HepG2 (cell line): Measurements from ENCODE around the gene RABGAP1L. TPM values are rescaled to one million over a fixed set of nuclear protein-coding genes. Genes with fewer than 3 reads are reported as not detected.

Source experiments
- ASH2L ChIP-seq: fragments of 300-600, 200-600 bp; sonication (generic); IDR thresholded peaks from 2 replicates; pipeline ENCODE4 v1.7.0; 2017; ENCODE audit warnings: low read depth, mild to moderate bottlenecking, moderate library complexity, mixed read lengths, low read length; ENCODE audit not compliant: insufficient read length
- BRD4 ChIP-seq: sonication (generic); formaldehyde crosslinking; IDR thresholded peaks from 2 replicates; pipeline ENCODE4 v1.4.0; 2020; ENCODE audit warnings: missing genetic modification reagents
- CBX2 ChIP-seq, 2 experiments: fragments of 200-600 bp in 1 of 2; sonication (generic); formaldehyde crosslinking in 1 of 2; IDR thresholded peaks; 2 replicates each; pipeline versions ENCODE4 v1.7.0 to v1.8.1; 2018 to 2022; ENCODE audit warnings: low read depth in 2 of 2, low read length in 1 of 2, mild to moderate bottlenecking in 1 of 2, missing genetic modification reagents in 1 of 2
- CENPT ChIP-seq: sonication (generic); formaldehyde crosslinking; IDR thresholded peaks from 2 replicates; pipeline ENCODE4 v1.8.0; 2022; ENCODE audit warnings: low read depth, mild to moderate bottlenecking, moderate library complexity, missing genetic modification reagents
- GPN1 ChIP-seq: sonication (generic); formaldehyde crosslinking; IDR thresholded peaks from 2 replicates; pipeline ENCODE4 v1.5.1; 2020; ENCODE audit warnings: missing genetic modification reagents, borderline replicate concordance
- HNF4G ChIP-seq, 2 experiments: sonication (generic) in 1 of 2; formaldehyde crosslinking in 1 of 2; IDR thresholded peaks; 2 replicates each; pipeline versions ENCODE4 v1.4.0 to v1.6.1; 2011 to 2020; ENCODE audit warnings: borderline replicate concordance in 2 of 2, low read depth in 2 of 2, mild to moderate bottlenecking in 2 of 2, low read length in 1 of 2, missing genetic modification reagents in 1 of 2, moderate library complexity in 1 of 2
- HOXD1 ChIP-seq: sonication (generic); formaldehyde crosslinking; IDR thresholded peaks from 2 replicates; pipeline ENCODE4 v1.5.0; 2020; ENCODE audit warnings: missing genetic modification reagents
- LRRFIP1 ChIP-seq: sonication (generic); formaldehyde crosslinking; conservative IDR thresholded peaks from 2 replicates; pipeline ENCODE4 v1.4.0; 2020; ENCODE audit warnings: missing genetic modification reagents
- MATR3 ChIP-seq: sonication (generic); formaldehyde crosslinking; IDR thresholded peaks from 2 replicates; pipeline ENCODE4 v1.4.0; 2020; ENCODE audit warnings: missing genetic modification reagents
- MTF2 ChIP-seq: sonication (generic); formaldehyde crosslinking; IDR thresholded peaks from 2 replicates; pipeline ENCODE4 v1.5.0; 2020; ENCODE audit warnings: missing genetic modification reagents, borderline replicate concordance
- PCBP1 ChIP-seq: fragments of 200-400 bp; formaldehyde crosslinking; IDR thresholded peaks from 2 replicates; pipeline ENCODE4 v1.6.1; 2017; ENCODE audit warnings: mild to moderate bottlenecking, low read depth, low read length, borderline replicate concordance
- SMYD3 ChIP-seq: sonication (generic); formaldehyde crosslinking; IDR thresholded peaks from 2 replicates; pipeline ENCODE4 v1.8.1; 2023; ENCODE audit warnings: mild to moderate bottlenecking, missing genetic modification reagents
- THAP9 ChIP-seq: sonication (generic); formaldehyde crosslinking; IDR thresholded peaks from 2 replicates; pipeline ENCODE4; 2020; ENCODE audit warnings: missing genetic modification reagents, mild to moderate bottlenecking, borderline replicate concordance
- ZBTB49 ChIP-seq: sonication (generic); formaldehyde crosslinking; IDR thresholded peaks from 2 replicates; pipeline ENCODE4 v1.4.0; 2020; ENCODE audit warnings: missing genetic modification reagents, borderline replicate concordance
- ZMAT5 ChIP-seq: sonication (generic); formaldehyde crosslinking; IDR thresholded peaks from 2 replicates; pipeline ENCODE4 v1.5.0; 2020; ENCODE audit warnings: mild to moderate bottlenecking, low read depth, missing genetic modification reagents, borderline replicate concordance
- ZNF597 ChIP-seq: sonication (generic); formaldehyde crosslinking; IDR thresholded peaks from 2 replicates; pipeline ENCODE4 v1.5.0; 2020; ENCODE audit warnings: missing genetic modification reagents
- polyA plus RNA-seq, 8 experiments: library from polyadenylated mRNA; depleted of rRNA in 3 of 8; stranded (reverse) in 7 of 8; unstranded in 1 of 8; fragments of >200 nt; fragmentation: Illumina TruSeq in 4 of 8; extraction: Trizol in 4 of 8; gene quantifications; 2 replicates each; pipeline versions ENCODE4 v1.2.1 to v1.2.3, GENCODE V29; 2011 to 2016; ENCODE audit warnings: low read depth in 4 of 8, missing spikeins in 1 of 8, mixed read lengths in 1 of 8; ENCODE audit not compliant: insufficient read depth in 1 of 8
- total RNA-seq, 5 experiments: library from RNA; depleted of rRNA; stranded (reverse); fragments of >200 nt; fragmentation: Illumina TruSeq; extraction: Trizol; gene quantifications; 2 replicates each; pipeline ENCODE4 v1.2.3, GENCODE V29; 2016; ENCODE audit warnings: low read depth in 1 of 5

RABGAP1L gene
- total and polyA plus RNA-seq, 2 of the 13 experiments (the other 11 are each of a cell fraction or from before 2014, with no cell fraction given): 7.9 to 22.6 TPM

- TF ChIP-seq LRRFIP1 (CRISPR knock-in tag) (no peak), GPN1 (CRISPR knock-in tag) (no peak; the same call in 1 of the 2 replicates), ZMAT5 (no peak), THAP9 (CRISPR knock-in tag) (peak; percentile 10; the same call in 1 of the 2 replicates), BRD4 (CRISPR knock-in tag) (0 out of 2 replicates have a peak, but pooled peaks have one; percentile 13), HOXD1 (peak; percentile 47; the same call in 1 of the 2 replicates), MTF2 (CRISPR knock-in tag) (no peak), PCBP1 (no peak), ZBTB49 (CRISPR knock-in tag) (no peak), MATR3 (CRISPR knock-in tag) (no peak), ASH2L (peak; percentile 58), SMYD3 (CRISPR knock-in tag) (no peak; the same call in 1 of the 2 replicates), HNF4G (IDR thresholded peaks at IDR 0.05; ENCODE audit: borderline replicate concordance, low read depth, low read length) (no peak), HNF4G (CRISPR knock-in tag; IDR thresholded peaks at IDR 0.05; ENCODE audit: borderline replicate concordance, low read depth) (no peak), CBX2 (IDR thresholded peaks at IDR 0.05; ENCODE audit: low read depth, low read length) (no peak), CBX2 (CRISPR knock-in tag; IDR thresholded peaks at IDR 0.05; ENCODE audit: low read depth) (no peak), ZNF597 (CRISPR knock-in tag) (no peak), CENPT (CRISPR knock-in tag) (peak; percentile 56; the same call in 1 of the 2 replicates)
These were observed 840.8 kb downstream of the RABGAP1L start, which contains the start of gene CACYBP (continued) for GRCh38 chr1:174999936-175000696.
